Measurements from ENCODE around the gene CTNNA2. TPM values are rescaled to one million over a fixed set of nuclear protein-coding genes. Genes with fewer than 3 reads are reported as not detected.

Gene CTNNA2
- total RNA-seq, 2 experiments from 2014 or later: not detected

DNA sequence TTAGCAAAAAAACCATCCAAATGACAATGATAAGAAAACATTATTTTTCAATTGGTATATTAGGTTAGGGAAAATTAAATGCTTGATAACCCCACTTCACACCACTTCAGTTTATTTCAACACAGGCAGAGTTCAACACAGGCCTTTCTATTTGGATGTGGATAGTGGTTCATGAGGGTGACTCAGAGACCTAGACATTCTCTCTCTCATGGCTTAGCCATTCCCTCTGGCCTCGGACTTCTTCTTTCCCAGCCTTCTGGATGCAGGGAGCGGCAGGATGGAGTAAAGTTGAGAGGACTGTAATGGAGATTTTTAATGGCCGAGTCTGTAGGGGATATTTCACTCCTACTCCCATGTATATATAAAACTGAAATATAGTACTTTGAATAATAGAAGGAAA is 109.7 kb downstream of the CTNNA2 start:
- Mint-ChIP-seq H3K4me1 (no peaks in the 10 kb centered on the region), H3K36me3 (ENCODE audit: low read depth) (no peaks in the 10 kb centered on the region), H3K27ac (no peak overlapping the region), H3K4me3 (no peak overlapping the region), H3K9me3 (peaks cover 4% of the 10 kb centered on the region), H3K27me3 (no peaks in the 10 kb centered on the region)
- ChIA-PET CTCF (no interaction called here), POLR2A (no interaction called here)
- DNase-seq: no peak

DNA sequence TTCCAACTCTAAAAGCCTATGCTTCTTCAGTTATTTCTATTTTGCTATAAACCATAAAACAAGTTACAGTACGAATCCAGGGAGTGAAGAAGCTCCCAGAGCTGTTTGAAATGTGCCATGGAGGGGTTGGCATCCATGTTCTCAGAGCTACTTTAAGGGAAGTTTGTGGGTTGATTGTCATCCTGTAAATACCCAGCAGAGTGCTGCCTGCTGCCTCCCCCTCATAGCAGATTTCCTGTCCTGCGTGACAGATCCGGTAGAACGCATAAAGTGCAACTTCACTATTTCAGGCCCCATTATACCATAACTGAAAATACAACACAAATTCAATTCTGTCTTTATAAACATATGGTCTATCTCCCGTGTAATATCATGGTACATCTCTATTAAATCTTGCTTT is 114.4 kb downstream of the CTNNA2 start:
- no peak overlapping the region for H3K27ac Mint-ChIP-seq
- no peak for DNase-seq
- no peaks in the 10 kb centered on the region for H3K4me1 Mint-ChIP-seq
- H3K36me3 Mint-ChIP-seq (ENCODE audit: low read depth): no peaks in the 10 kb centered on the region
- ChIA-PET CTCF (no interaction called here), POLR2A (no interaction called here)
- H3K4me3 Mint-ChIP-seq: no peak overlapping the region
- no peaks in the 10 kb centered on the region for H3K9me3 Mint-ChIP-seq
- no peaks in the 10 kb centered on the region for H3K27me3 Mint-ChIP-seq

- CTCF ChIA-PET: no interaction called here
- POLR2A ChIA-PET: interaction anchor here (0.7 kb wide), 1 partner anchor 1021 kb away, joined by 3 read pairs; no protein-coding TSS in a partner anchor
- Mint-ChIP-seq H3K27me3 (no peaks in the 10 kb centered on the region), H3K36me3 (ENCODE audit: low read depth) (no peaks in the 10 kb centered on the region), H3K4me1 (no peaks in the 10 kb centered on the region), H3K27ac (no peak overlapping the region), H3K4me3 (no peak overlapping the region), H3K9me3 (peaks cover 6% of the 10 kb centered on the region)
- DNase-seq: no peak
These were observed 117.2 kb downstream of the CTNNA2 start for GRCh38 chr2:79630060-79630459.

DNA sequence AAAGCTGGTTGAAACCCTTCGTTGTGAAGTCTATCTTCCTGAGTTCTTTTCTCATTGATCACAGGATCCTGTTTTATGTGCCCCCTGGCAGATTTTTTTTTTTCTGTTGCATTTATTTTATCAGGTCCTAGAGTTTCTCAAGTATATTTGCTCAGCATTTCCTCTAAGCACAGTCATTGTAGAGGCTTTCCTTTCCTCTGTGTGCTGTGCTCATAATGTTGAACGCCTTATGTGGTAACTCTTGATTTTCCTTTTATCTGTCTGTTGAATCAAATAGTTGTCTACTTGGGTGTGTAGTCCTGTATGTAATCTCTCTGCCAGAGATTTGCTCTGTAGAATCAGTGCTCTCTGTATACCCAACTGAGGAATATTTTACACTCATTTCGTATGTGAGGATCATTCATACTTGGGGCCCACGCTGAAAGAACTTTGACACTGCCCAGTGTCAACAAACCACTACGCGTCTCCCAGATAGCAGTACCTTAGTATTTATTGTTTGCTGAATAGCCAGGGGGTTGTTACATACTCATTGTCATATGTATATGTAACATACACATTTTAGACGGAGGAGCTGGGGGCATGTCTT is 118.2 kb downstream of the CTNNA2 start:
- Mint-ChIP-seq H3K9me3 (peaks cover 6% of the 10 kb centered on the region), H3K4me1 (no peaks in the 10 kb centered on the region), H3K27ac (no peak overlapping the region), H3K36me3 (ENCODE audit: low read depth) (no peaks in the 10 kb centered on the region), H3K27me3 (no peaks in the 10 kb centered on the region), H3K4me3 (no peak overlapping the region)
- POLR2A ChIA-PET: no interaction called here
- DNase-seq: no peak
- CTCF ChIA-PET: interaction anchor here (0.5 kb wide), 1 partner anchor 47 kb away, joined by 3 read pairs; no protein-coding TSS in a partner anchor

DNA sequence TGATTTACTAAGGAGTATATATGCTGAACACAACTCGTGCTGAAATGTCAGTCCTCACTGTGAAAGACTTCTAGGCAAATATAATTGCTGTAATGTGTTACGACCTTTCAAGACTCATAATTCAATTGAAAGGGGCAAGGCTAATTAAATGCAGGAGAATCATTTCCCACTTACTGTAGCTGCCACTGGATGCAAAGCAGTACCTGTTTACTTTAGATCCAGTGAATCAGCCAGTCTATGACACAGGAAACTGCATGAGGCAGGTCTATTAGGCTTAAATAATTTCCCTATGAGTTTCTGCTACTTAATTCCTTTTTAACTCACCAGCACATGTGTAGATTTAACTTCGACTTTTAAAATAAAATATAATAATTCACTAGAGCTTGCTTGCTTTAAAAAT is 125.6 kb downstream of the CTNNA2 start:
- POLR2A ChIA-PET: no interaction called here
- no peaks in the 10 kb centered on the region for H3K4me1 Mint-ChIP-seq
- no peak for DNase-seq
- no peak overlapping the region for H3K27ac Mint-ChIP-seq
- no peak overlapping the region for H3K4me3 Mint-ChIP-seq
- CTCF ChIA-PET: no interaction called here
- peaks cover 8% of the 10 kb centered on the region for H3K9me3 Mint-ChIP-seq
- H3K36me3 Mint-ChIP-seq (ENCODE audit: low read depth): no peaks in the 10 kb centered on the region
- no peaks in the 10 kb centered on the region for H3K27me3 Mint-ChIP-seq

GRCh38 chr2:79638954-79639353 is 126.1 kb downstream of the CTNNA2 start:
- peaks cover 8% of the 10 kb centered on the region for H3K9me3 Mint-ChIP-seq
- ChIA-PET CTCF (no interaction called here), POLR2A (no interaction called here)
- no peak overlapping the region for H3K4me3 Mint-ChIP-seq
- no peaks in the 10 kb centered on the region for H3K4me1 Mint-ChIP-seq
- H3K27ac Mint-ChIP-seq: no peak overlapping the region
- H3K36me3 Mint-ChIP-seq (ENCODE audit: low read depth): no peaks in the 10 kb centered on the region
- no peak for DNase-seq
- no peaks in the 10 kb centered on the region for H3K27me3 Mint-ChIP-seq

GRCh38 chr2:79640001-79640400 is 127.2 kb downstream of the CTNNA2 start:
- Mint-ChIP-seq H3K27me3 (no peaks in the 10 kb centered on the region), H3K27ac (no peak overlapping the region), H3K36me3 (ENCODE audit: low read depth) (no peaks in the 10 kb centered on the region), H3K9me3 (peaks cover 2% of the 10 kb centered on the region), H3K4me3 (no peak overlapping the region), H3K4me1 (no peaks in the 10 kb centered on the region)
- DNase-seq: no peak
- ChIA-PET POLR2A (no interaction called here), CTCF (no interaction called here)

GRCh38 chr2:79649531-79649930 is 136.7 kb downstream of the CTNNA2 start:
- H3K4me1 Mint-ChIP-seq: no peaks in the 10 kb centered on the region
- H3K27me3 Mint-ChIP-seq: no peaks in the 10 kb centered on the region

GRCh38 chr2:79660557-79660956 is 147.7 kb downstream of the CTNNA2 start:
- Mint-ChIP-seq H3K4me3 (no peak overlapping the region), H3K27me3 (no peaks in the 10 kb centered on the region), H3K9me3 (no peaks in the 10 kb centered on the region), H3K36me3 (ENCODE audit: low read depth) (no peaks in the 10 kb centered on the region), H3K4me1 (no peaks in the 10 kb centered on the region), H3K27ac (no peak overlapping the region)
- CTCF ChIA-PET: no interaction called here
- DNase-seq: no peak
- POLR2A ChIA-PET: no interaction called here

More at GRCh38 chr2:79649531-79649930, 136.7 kb downstream of the CTNNA2 start:
- no peak overlapping the region for H3K4me3 Mint-ChIP-seq
- ChIA-PET CTCF (no interaction called here), POLR2A (no interaction called here)
- peaks cover 8% of the 10 kb centered on the region for H3K9me3 Mint-ChIP-seq
- H3K27ac Mint-ChIP-seq: no peak overlapping the region
- no peaks in the 10 kb centered on the region for H3K36me3 Mint-ChIP-seq (ENCODE audit: low read depth)
- no peak for DNase-seq

- Mint-ChIP-seq H3K27ac (no peak overlapping the region), H3K9me3 (no peaks in the 10 kb centered on the region), H3K4me3 (no peak overlapping the region), H3K27me3 (no peaks in the 10 kb centered on the region), H3K36me3 (ENCODE audit: low read depth) (no peaks in the 10 kb centered on the region), H3K4me1 (no peaks in the 10 kb centered on the region)
- POLR2A ChIA-PET: no interaction called here
- no peak for DNase-seq
- CTCF ChIA-PET: no interaction called here
These were observed 152.2 kb downstream of the CTNNA2 start for GRCh38 chr2:79665091-79665490.

DNA sequence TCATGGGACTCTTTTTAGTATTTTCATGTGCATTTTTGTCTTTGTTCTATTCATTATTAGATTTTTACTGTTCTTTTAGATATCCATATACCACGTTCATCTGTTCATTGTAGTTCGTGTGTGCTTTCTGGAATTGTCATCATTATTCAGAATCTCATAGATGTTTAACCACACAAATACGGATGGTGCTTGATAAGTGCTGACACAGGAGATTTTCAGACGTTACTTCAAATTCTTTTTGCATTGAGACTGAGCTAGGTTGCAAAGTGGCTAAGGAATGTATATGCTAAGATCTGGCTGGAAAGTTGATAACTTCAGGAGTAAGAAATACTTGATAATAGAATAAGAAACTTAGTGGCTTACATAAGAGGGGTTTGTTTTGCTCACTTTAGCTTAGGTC is 153.6 kb downstream of the CTNNA2 start:
- DNase-seq: no peak
- Mint-ChIP-seq H3K27ac (no peak overlapping the region), H3K4me1 (no peaks in the 10 kb centered on the region), H3K4me3 (no peak overlapping the region), H3K27me3 (no peaks in the 10 kb centered on the region), H3K36me3 (ENCODE audit: low read depth) (no peaks in the 10 kb centered on the region), H3K9me3 (peaks cover 3% of the 10 kb centered on the region)
- CTCF ChIA-PET: no interaction called here
- POLR2A ChIA-PET: no interaction called here

- Mint-ChIP-seq H3K4me3 (no peak overlapping the region), H3K4me1 (no peaks in the 10 kb centered on the region), H3K27me3 (no peaks in the 10 kb centered on the region), H3K9me3 (peaks cover 3% of the 10 kb centered on the region), H3K36me3 (ENCODE audit: low read depth) (no peaks in the 10 kb centered on the region), H3K27ac (no peak overlapping the region)
- no peak for DNase-seq
- ChIA-PET CTCF (no interaction called here), POLR2A (no interaction called here)
These were observed 156.9 kb downstream of the CTNNA2 start for GRCh38 chr2:79669714-79670113.

DNA sequence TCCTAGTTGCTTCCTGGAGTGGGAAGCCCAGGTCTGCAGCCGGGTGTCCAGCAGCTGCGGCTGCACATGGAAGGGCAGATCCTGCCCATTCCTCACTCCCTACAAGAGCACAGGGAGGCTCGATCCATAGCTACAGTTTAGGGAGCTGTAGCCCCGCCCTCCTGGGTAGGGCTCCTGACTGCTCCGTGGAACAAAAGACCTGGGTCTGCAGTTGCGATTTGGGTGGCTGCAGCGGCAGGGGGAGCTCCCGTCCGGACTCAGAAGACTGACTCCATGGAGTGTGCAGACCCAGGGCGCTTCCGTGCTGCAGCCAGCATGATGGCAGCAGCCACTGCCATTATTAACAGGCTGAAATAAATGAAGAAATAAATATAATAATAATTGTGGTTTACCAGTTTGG is 157.3 kb downstream of the CTNNA2 start:
- Mint-ChIP-seq H3K4me1 (no peaks in the 10 kb centered on the region), H3K4me3 (no peak overlapping the region), H3K27me3 (no peaks in the 10 kb centered on the region), H3K9me3 (peaks cover 3% of the 10 kb centered on the region), H3K36me3 (ENCODE audit: low read depth) (no peaks in the 10 kb centered on the region), H3K27ac (no peak overlapping the region)
- DNase-seq: no peak
- ChIA-PET CTCF (no interaction called here), POLR2A (no interaction called here)

DNA sequence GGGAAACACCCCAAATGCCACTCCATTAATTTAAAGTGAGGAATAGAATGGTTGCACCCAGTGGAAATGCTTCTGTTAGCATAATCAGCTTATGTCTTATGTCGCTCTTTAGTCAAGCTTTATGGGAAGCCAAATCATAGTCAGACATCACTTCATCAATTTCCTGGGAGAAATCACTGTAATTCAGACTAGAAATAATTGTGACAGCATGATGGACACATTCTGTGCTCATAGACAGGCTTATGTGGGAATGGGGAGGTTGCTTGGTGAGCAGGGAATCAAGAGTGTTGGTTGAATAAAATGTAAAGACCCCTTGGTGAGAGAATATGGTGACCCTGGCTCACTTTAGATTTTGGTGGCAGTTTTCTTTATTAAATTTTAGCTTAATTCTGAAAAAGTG is 174.0 kb downstream of the CTNNA2 start:
- Mint-ChIP-seq H3K4me3 (no peak overlapping the region), H3K27me3 (no peaks in the 10 kb centered on the region), H3K36me3 (ENCODE audit: low read depth) (no peaks in the 10 kb centered on the region), H3K27ac (no peak overlapping the region), H3K4me1 (no peaks in the 10 kb centered on the region), H3K9me3 (peaks cover 3% of the 10 kb centered on the region)
- ChIA-PET POLR2A (no interaction called here), CTCF (no interaction called here)
- no peak for DNase-seq
